HG03196 (cell line): ENCODE results near the gene ZNF607.
A peak's percentile ranks its signal among the peaks of the same experiment; 100 is the strongest.
"Not testable (repeated sequence)": the region's sequence is repeated elsewhere in the genome, so short reads cannot be mapped to it uniquely, and the experiment has no call there.

ENCODE experiments used
- ATAC-seq: cut with Tn5 transposase; IDR thresholded peaks from one replicate; pipeline ENCODE4 v1.9.1; 2021; ENCODE audit not compliant: unreplicated experiment

The ZNF607 gene

GRCh38 chr19:37719111-37719926 lies at the start of gene ZNF607:
TSS of gene ZNF607 (minus strand) at chr19:37719761. CDS start at chr19:37711618, 8,143 bp downstream.
- peak; percentile 94 for ATAC-seq

DNA sequence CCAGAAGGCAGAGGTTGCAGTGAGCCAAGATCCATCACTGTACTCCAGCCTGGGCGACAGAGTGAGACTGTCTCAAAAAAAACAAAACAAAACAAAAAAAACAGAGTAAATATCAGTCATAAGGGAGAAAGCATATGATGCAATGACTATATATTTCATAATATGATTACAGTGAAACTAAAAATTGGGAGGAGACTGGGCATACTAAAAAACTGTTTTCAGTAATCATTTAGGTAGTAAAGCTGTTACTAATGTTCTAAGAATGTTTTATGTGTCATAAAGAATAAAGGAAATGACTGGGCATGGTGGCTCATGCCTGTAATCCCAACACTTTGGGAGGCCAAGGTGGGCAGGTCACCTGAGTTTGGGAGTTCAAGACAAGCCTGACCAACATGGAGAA lies 43.9 kb upstream of the ZNF607 start:
- no peak for ATAC-seq

- not testable (repeated sequence) for ATAC-seq
These were observed 38.1 kb upstream of the ZNF607 start for GRCh38 chr19:37757683-37758082.

- ATAC-seq: no peak
These were observed 18.8 kb upstream of the ZNF607 start for GRCh38 chr19:37738371-37738770.

- no peak for ATAC-seq
These were observed 5.6 kb upstream of the ZNF607 start for GRCh38 chr19:37725181-37725580.

DNA sequence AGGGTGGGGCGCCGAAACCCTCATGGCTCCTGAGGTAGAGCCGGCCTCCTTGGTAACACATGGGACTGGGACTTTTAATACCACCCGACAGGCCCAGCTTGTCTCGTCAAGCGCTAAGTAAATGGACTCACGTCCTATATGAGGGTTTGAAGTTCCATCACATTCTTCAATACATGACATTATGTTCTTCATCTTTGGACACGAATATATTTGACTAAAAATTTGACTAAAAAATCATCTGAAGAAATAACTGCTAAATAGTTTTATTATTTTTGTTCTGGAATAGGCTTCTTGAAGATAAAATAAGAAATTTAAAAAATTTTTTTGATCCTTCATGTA lies 335 bp upstream of the ZNF607 start:
- ATAC-seq: no peak

DNA sequence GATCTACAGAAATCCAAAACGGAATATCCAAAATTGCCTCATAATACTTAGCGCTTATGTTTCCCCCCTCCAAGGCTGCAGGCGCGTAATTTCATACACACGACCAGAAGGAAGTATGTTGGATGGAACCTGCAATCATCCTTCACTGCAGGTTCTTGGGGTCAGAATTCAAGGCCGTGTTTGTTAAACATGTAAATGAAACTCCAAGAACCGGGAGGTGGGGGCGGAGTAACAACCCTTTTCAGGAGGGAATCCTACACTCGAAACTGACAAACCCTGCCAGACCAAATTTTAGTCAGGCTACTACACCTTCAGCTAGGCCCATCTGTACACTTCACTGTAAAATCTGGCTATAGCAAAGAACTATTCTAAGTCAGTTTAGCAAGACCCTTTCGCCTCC lies 1.3 kb downstream of the ZNF607 start:
- no peak for ATAC-seq

- no peak for ATAC-seq
These were observed 3.4 kb downstream of the ZNF607 start for GRCh38 chr19:37716140-37716539.

GRCh38 chr19:37706052-37706605 lies 13.4 kb downstream of the ZNF607 start:
- ATAC-seq: no peak

DNA sequence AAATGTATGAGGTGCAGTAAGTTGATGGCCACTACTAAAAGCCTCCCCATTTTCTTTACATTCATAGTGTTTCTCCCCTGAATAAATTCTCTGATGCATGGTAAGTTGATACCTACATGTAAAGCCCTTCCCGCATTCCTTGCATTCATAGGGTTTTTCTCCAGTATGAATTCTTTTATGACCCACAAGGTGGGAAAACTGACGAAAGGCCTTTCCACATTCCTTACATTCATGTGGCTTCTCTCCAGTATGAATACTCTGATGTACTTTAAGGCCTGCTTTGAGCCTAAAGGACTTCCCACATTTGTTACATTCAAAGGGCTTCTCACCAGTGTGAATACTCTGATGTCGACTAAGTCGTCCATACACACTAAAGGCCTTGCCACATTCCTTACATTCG lies 20.5 kb downstream of the ZNF607 start:
- ATAC-seq: no peak

- ATAC-seq: no peak
These were observed 21.3 kb downstream of the ZNF607 start for GRCh38 chr19:37698216-37698615.

DNA sequence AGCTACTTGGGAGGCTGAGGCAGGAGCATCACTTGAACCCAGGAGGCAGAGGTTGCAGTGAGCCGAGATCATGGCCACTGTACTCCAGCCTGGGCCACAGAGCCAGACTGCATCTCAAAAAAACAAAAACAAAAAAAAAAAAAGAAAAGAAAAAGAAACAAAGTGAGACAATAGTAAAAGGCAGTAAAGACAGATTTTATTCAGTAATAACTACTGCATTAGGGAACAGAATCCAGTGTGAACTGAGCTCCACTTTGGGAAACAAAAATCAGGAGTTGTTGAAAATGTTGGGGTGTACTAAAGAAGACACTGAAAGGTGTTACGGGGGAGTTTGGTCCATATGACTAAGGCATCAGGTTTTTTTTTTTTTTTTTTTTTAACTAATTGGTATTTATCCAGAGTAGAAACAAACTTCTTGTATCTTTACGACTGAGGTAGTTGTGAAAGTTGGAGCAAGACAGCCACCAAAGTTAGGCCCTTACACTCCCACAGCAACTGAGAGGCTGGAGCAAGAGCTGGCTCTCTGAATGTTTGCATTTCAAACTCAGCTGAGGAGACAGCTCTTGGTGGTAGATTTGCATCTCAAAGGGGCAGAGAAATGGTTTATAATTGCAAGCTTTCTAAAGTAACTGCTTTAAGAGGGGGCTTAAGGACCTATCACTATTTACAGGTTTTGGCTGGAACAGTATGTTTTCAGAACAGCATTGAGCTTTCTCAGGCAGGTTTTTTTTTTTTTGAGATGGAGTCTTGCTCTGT lies 24.2 kb downstream of the ZNF607 start:
- no peak for ATAC-seq

DNA sequence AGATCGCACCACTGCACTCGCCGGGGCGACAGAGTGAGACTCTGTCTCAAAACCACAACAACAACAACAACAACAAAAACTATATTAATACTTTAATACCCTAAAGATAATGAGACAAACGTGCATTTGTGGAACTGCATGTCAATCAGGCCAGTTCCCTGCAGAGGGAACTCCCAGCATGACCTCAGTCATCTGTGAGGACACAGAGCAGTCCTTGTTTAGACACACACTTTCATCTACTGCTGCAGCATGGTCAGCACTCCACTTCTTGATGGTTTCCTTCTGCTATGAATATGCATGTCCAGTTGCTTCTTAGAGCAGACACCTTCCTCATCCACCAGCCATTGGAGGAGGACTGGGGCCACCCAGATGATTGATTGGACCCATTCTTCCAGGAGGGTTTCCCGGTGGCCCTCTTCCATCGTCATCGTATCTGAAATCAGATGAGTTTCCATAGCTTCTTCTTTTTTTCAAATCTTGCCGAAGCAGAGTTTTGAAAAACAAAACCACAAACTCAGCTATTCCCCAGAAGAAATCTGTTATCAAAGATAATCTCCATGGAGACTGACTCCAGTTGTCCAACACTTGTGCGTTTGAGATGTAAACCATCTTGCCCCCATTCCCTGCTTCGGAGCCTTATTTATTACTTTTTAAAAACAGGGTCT lies 26.5 kb downstream of the ZNF607 start:
- no peak for ATAC-seq

- no peak for ATAC-seq
These were observed 27.6 kb downstream of the ZNF607 start for GRCh38 chr19:37691881-37692504.

GRCh38 chr19:37683520-37683919 lies 36.0 kb downstream of the ZNF607 start:
- no peak for ATAC-seq

DNA sequence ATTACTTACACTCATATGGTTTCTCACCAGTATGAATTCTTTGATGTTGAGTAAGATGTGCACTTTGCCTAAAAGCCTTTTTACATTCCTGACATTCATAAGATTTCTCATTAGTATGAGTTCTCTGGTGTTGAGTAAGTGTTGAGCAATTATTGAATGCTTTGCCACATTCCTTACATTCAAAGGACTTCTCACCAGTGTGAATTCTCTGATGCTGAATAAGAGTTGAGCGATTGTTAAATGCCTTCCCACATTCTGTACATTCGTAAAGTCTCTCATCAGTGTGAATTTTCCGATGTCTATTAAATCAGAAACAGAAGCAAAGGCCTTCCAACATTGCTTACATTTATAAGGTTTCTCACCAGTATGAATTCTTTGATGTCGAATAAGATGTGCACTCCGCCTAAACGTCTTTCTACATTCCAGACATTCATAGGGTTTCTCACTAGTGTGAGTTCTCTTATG lies 50.1 kb downstream of the ZNF607 start:
- no peak for ATAC-seq

DNA sequence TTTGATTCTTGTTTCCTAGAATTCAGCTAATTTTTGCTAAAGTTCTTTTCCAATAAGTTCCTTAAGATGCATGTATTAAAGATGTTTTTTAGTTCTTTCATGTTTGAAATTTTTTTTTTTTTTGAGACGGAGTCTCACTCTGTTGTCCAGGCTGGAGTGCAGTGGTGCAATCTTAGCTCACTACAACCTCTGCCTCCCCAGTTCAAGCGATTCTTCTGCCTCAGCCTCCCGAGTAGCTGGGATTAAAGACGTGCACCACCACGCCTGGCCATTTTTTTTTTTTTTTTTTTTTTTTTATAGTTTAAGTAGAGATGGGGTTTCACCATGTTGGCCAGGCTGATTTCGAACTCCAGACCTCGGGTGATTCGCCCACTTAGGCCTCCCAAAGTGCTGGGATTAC lies 62.4 kb downstream of the ZNF607 start:
- not testable (repeated sequence) for ATAC-seq

DNA sequence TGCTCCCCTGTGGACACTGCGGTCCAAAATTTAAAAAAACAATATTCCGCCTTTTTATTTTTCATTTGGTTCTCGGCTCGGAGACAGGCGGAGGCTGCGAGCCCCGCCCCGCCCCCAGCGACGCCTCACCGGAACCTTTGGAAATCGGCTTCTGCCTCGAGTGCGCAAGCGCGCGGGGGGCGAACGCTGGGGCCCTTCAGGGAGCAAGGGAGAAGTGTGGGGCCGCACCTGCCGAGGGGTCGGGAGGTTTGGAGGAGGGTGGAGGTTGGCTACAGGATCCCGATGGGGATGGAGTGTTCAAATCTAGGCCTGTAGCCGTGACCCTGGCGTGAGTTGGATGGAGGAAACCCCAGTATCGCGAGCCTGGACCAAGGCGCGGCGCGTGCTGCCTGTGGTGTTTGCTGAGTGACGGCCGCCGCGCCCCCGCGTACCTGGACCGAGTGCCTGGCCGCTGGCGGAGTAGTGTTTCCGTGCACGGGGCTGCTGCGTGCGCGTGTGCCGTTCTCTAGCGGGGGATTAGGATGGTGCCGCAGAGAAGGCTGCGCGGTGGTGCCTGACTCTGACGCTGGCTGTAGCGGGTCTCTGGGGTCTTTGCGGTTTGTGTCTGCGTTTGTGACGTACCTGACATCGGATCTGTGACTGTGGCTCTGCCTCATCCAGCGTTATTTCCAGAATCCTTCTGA lies 63.7 kb downstream of the ZNF607 start:
- ATAC-seq: peak; percentile 65

DNA sequence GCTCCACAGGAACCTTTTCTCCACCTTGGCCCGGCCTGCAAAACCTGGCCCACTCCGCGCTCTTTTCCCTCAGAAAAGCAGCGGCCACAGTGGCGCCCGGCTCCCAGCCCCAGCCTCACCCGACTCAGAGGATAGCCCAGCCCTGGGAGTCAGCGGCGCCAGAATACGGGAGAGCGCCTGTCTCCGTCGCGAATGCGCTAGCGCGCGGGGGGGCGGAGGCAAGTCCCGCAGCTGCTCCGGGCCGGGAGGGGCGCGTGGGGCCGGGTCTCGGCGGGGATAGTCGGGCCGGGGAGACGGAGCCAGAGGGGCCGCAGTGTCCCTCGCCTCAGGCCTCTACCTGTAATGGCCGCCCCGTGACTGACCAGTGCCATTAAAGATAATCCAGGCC lies 64.3 kb downstream of the ZNF607 start, which contains the start of gene ZFP30:
ZFP30 (minus strand) TSS at position 165 of the 388 bp plus-strand sequence. CDS start 7,643 bp downstream, outside the sequence.
- peak; percentile 64 for ATAC-seq

DNA sequence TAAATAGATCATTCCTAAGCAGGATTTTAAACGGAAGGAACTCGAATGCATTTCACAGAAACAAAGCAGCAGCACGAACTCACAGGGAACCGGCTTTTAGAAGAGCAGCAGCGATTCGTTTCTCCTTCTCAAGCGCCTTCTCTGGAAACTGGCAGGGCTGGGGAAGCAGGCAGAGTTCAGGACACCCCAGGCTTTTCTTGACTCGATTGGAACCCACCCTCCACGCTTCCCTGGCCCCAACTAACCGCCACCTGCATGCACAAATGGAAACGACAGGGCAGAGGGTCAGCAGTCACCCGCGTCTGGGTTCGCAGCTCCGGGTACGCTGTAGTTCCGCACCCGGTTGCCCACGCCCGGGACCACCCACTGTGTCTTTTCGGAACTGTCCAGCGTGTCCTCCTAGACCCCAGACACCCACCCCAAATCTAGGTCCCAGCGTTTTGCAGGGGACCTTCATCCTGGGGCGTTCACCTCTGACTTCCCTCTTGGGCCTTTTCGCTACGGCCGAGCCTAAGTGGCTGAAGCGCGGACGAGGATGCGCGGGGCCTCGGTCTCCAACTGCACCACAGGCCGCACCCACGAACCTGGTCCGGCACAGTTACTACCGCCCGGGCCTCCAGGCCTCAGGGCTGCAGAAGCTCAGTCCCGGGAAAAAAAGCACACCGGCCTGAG lies 64.8 kb downstream of the ZNF607 start:
- ATAC-seq: peak; percentile 33
